T follicular helper cell (primary cell): ENCODE data around the gene NUCKS1.

Source experiments
- DNase-seq: peaks from one replicate; pipeline ENCODE4 v3.0.0-alpha.2; 2020; ENCODE audit warnings: low read depth
- total RNA-seq, 2 experiments: gene quantifications; one replicate each; lab custom pipeline; 2026; lab: John Stamatoyannopoulos, UW

Gene NUCKS1
- total RNA-seq: 208 to 221 reads per million in 2 experiments

- DNase-seq: peak; percentile 96
These were observed at the start of gene NUCKS1 for GRCh38 chr1:205750138-205751035. Gene NUCKS1, minus strand, starts transcription at chr1:205750182. Its CDS starts 209 bp downstream, at chr1:205749973.

- no peak for DNase-seq
These were observed 48.6 kb upstream of the NUCKS1 start for GRCh38 chr1:205798577-205798976.

GRCh38 chr1:205797168-205797567, 47.2 kb upstream of the NUCKS1 start:
- DNase-seq: no peak

- no peak for DNase-seq
These were observed 44.2 kb upstream of the NUCKS1 start for GRCh38 chr1:205794011-205794730.

- no peak for DNase-seq
These were observed 43.1 kb upstream of the NUCKS1 start for GRCh38 chr1:205792961-205793673.

- DNase-seq: no peak
These were observed 42.5 kb upstream of the NUCKS1 start for GRCh38 chr1:205792481-205792881.

- peak; percentile 42 for DNase-seq
These were observed 41.7 kb upstream of the NUCKS1 start for GRCh38 chr1:205791568-205792180.

GRCh38 chr1:205787287-205787916, 37.4 kb upstream of the NUCKS1 start:
- no peak for DNase-seq

GRCh38 chr1:205786601-205787000, 36.6 kb upstream of the NUCKS1 start:
- DNase-seq: no peak

GRCh38 chr1:205785446-205785845, 35.5 kb upstream of the NUCKS1 start:
- no peak for DNase-seq

- no peak for DNase-seq
These were observed 33.9 kb upstream of the NUCKS1 start for GRCh38 chr1:205783904-205784303.

- DNase-seq: no peak
These were observed 33.4 kb upstream of the NUCKS1 start for GRCh38 chr1:205783433-205783795.

- no peak for DNase-seq
These were observed 32.8 kb upstream of the NUCKS1 start for GRCh38 chr1:205782627-205783432.

- no peak for DNase-seq
These were observed 30.4 kb upstream of the NUCKS1 start for GRCh38 chr1:205780335-205780734.

- DNase-seq: no peak
These were observed 28.0 kb upstream of the NUCKS1 start for GRCh38 chr1:205777994-205778393.

- no peak for DNase-seq
These were observed 25.7 kb upstream of the NUCKS1 start for GRCh38 chr1:205775717-205776056.

- DNase-seq: peak; percentile 83
These were observed 25.2 kb upstream of the NUCKS1 start, which contains the start of gene RAB29 for GRCh38 chr1:205775015-205775716. Gene RAB29, minus strand, starts transcription at chr1:205775482. Its CDS starts 526 bp downstream, at chr1:205774956.

GRCh38 chr1:205774198-205775014, 24.4 kb upstream of the NUCKS1 start:
- DNase-seq: peak; percentile 13

- no peak for DNase-seq
These were observed 22.6 kb upstream of the NUCKS1 start for GRCh38 chr1:205772607-205773032.
